Measurements from ENCODE around the gene CXorf38.

The CXorf38 gene

GRCh38 chrX:40683245-40683644 lies 35.9 kb upstream of the CXorf38 start:
- no peak for DNase-seq (ENCODE audit: low spot score)
- in situ Hi-C loops (cut with MboI; ENCODE audit: low sequenced_read_pairs, unreplicated experiment) = no loop called here
- no peak for TF ChIP-seq CTCF (IDR thresholded peaks at IDR 0.05; ENCODE audit: borderline replicate concordance, control extremely low read depth, extremely low read depth, insufficient read depth, missing control alignments)

GRCh38 chrX:40671126-40671525 lies 23.8 kb upstream of the CXorf38 start:
- no peak for DNase-seq (ENCODE audit: low spot score)
- in situ Hi-C loops (cut with MboI; ENCODE audit: low sequenced_read_pairs, unreplicated experiment) = no loop called here
- no peak for TF ChIP-seq CTCF (IDR thresholded peaks at IDR 0.05; ENCODE audit: borderline replicate concordance, control extremely low read depth, extremely low read depth, insufficient read depth, missing control alignments)

GRCh38 chrX:40663880-40664630 lies 16.7 kb upstream of the CXorf38 start:
- in situ Hi-C loops (cut with MboI; ENCODE audit: low sequenced_read_pairs, unreplicated experiment) = loop anchor here (10.0 kb wide), 1 partner anchor 451 kb away; no protein-coding TSS in a partner anchor
- no peak for DNase-seq (ENCODE audit: low spot score)
- TF ChIP-seq CTCF (IDR thresholded peaks at IDR 0.05; ENCODE audit: borderline replicate concordance, control extremely low read depth, extremely low read depth, insufficient read depth, missing control alignments) = peak; percentile 26

GRCh38 chrX:40663078-40663740 lies 15.8 kb upstream of the CXorf38 start:
- in situ Hi-C loops (cut with MboI; ENCODE audit: low sequenced_read_pairs, unreplicated experiment) = loop anchor here (10.0 kb wide), 1 partner anchor 452 kb away; no protein-coding TSS in a partner anchor
- no peak for TF ChIP-seq CTCF (IDR thresholded peaks at IDR 0.05; ENCODE audit: borderline replicate concordance, control extremely low read depth, extremely low read depth, insufficient read depth, missing control alignments)
- DNase-seq (ENCODE audit: low spot score) = no peak

- no peak for TF ChIP-seq CTCF (IDR thresholded peaks at IDR 0.05; ENCODE audit: borderline replicate concordance, control extremely low read depth, extremely low read depth, insufficient read depth, missing control alignments)
- DNase-seq (ENCODE audit: low spot score) = no peak
- in situ Hi-C loops (cut with MboI; ENCODE audit: low sequenced_read_pairs, unreplicated experiment) = loop anchor here (10.0 kb wide), 1 partner anchor 453 kb away; no protein-coding TSS in a partner anchor
These were observed 14.1 kb upstream of the CXorf38 start for GRCh38 chrX:40661489-40661888.

GRCh38 chrX:40660381-40660780 lies 13.0 kb upstream of the CXorf38 start:
- in situ Hi-C loops (cut with MboI; ENCODE audit: low sequenced_read_pairs, unreplicated experiment) = loop anchor here (10.0 kb wide), 1 partner anchor 454 kb away; no protein-coding TSS in a partner anchor
- TF ChIP-seq CTCF (IDR thresholded peaks at IDR 0.05; ENCODE audit: borderline replicate concordance, control extremely low read depth, extremely low read depth, insufficient read depth, missing control alignments) = no peak
- DNase-seq (ENCODE audit: low spot score) = no peak

All from GM13976 (cell line).